Retina (tissue), 1 donor: ENCODE results near the gene OR56B4.

Experiments used
- DNase-seq: peaks from one replicate; pipeline ENCODE4 v3.0.0-alpha.2; 2016

The OR56B4 gene

DNA sequence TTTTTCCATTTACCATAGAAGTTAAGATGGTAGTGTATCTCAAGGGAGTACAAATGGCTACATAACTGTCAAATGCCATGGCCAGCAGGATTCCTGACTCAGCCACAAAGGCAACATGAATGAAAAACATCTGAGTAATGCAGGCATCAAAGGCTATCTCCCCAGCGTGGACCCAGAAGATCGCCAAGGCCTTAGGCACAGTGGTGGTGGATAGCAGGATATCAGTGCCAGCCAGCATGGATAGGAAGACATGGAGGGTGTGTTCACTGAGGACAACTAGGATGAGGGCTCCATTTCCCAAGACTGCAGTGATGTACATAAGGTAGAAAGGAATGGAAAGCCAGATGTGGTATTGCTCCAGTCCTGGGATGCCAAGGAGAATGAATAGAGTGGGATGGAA lies 44.6 kb downstream of the OR56B4 start:
- no peak for DNase-seq

DNA sequence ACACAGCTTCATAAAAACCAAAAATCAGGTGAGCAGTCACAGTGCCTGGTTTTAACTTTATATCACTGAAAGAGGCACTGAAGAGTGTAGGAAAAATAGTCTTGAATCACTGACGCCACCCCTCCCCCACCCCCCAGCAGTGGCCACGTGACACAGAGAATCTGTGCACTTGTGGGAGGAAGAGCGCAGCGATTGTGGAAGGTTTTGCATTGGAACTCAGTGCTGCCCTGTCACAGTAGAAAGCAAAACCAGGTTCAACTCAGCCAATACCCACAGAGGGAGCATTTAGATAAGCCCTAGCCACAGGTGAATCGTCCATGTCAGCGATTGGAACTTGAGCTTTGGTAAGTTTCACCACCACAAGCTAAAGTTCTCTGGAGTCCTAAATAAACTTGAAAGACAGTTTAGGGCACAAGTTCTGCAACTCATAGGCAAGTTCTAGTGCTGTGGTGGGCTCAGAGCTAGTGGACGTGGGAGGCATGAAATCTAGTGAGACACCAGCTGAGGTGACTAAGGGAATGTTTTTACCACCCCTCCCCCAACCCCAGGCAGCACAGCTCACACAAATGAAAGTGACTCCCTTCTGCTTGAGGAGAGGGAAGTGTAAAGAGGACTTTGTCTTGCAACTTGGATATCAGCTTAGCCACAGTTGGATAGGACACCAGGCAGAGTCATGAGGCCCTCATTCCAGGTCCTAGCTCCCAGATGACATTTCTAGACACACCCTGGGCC lies 49.3 kb downstream of the OR56B4 start:
- no peak for DNase-seq
